H9 (cell line): Measurements from ENCODE around the gene FOXD1. TPM values are rescaled to one million over a fixed set of nuclear protein-coding genes. Genes with fewer than 3 reads are reported as not detected.

Source experiments
- DNase-seq: peaks from one replicate; pipeline ENCODE4 v3.0.0-alpha.2; 2017
- H2AFZ ChIP-seq: one replicate; pipeline ENCODE4 v1.6.1; 2013; ENCODE audit warnings: mild to moderate bottlenecking, low read length, control low read depth, moderate library complexity
- H2AK5ac ChIP-seq: 2 replicates; pipeline ENCODE4 v1.6.1; 2013; ENCODE audit warnings: low read length, control low read depth, mixed read lengths; ENCODE audit not compliant: insufficient read length
- H2BK120ac ChIP-seq: one replicate; pipeline ENCODE4 v1.6.1; 2013; ENCODE audit warnings: low read depth, mild to moderate bottlenecking, low read length, control low read depth, inconsistent platforms; ENCODE audit not compliant: poor library complexity, severe bottlenecking
- H2BK12ac ChIP-seq: 2 replicates; pipeline ENCODE4 v1.6.1; 2013; ENCODE audit warnings: low read length, control low read depth, mixed read lengths, low read depth; ENCODE audit not compliant: insufficient read length
- H2BK15ac ChIP-seq: 2 replicates; pipeline ENCODE4 v1.6.1; 2013; ENCODE audit warnings: low read depth, low read length, control low read depth
- H2BK20ac ChIP-seq: one replicate; pipeline ENCODE4 v1.6.1; 2013; ENCODE audit warnings: low read depth, mild to moderate bottlenecking, low read length, control low read depth, inconsistent platforms; ENCODE audit not compliant: poor library complexity, severe bottlenecking
- H2BK5ac ChIP-seq: 2 replicates; pipeline ENCODE4 v1.6.1; 2013; ENCODE audit warnings: low read length, control low read depth, mixed read lengths; ENCODE audit not compliant: insufficient read length
- H3K14ac ChIP-seq: 2 replicates; pipeline ENCODE4 v1.6.1; 2013; ENCODE audit warnings: low read length, control low read depth; ENCODE audit not compliant: insufficient read depth
- H3K18ac ChIP-seq: 2 replicates; pipeline ENCODE4 v1.6.1; 2013; ENCODE audit warnings: low read depth, mild to moderate bottlenecking, mixed read lengths, low read length, control low read depth; ENCODE audit not compliant: insufficient read length
- H3K23ac ChIP-seq: 2 replicates; pipeline ENCODE4 v1.6.1; 2013; ENCODE audit warnings: low read length, control low read depth, mixed read lengths, low read depth; ENCODE audit not compliant: insufficient read length
- H3K23me2 ChIP-seq: 2 replicates; pipeline ENCODE4 v1.6.1; 2013; ENCODE audit warnings: low read depth, mild to moderate bottlenecking, mixed read lengths, low read length, control low read depth; ENCODE audit not compliant: insufficient read length, poor library complexity, severe bottlenecking
- H3K27ac ChIP-seq: 2 replicates; pipeline ENCODE4 v1.5.1; 2013; ENCODE audit warnings: low read length, control low read depth, mixed read lengths, low read depth; ENCODE audit not compliant: insufficient read length
- H3K27me3 ChIP-seq: 2 replicates; pipeline ENCODE4 v1.6.1; 2013; ENCODE audit warnings: low read length, control low read depth, inconsistent platforms; ENCODE audit not compliant: insufficient read depth
- H3K4ac ChIP-seq: 2 replicates; pipeline ENCODE4 v1.6.1; 2013; ENCODE audit warnings: low read depth, mild to moderate bottlenecking, control low read depth, inconsistent platforms, low read length, moderate library complexity
- H3K4me1 ChIP-seq: 2 replicates; pipeline ENCODE4 v1.6.1; 2013; ENCODE audit warnings: low read length, control low read depth, inconsistent platforms; ENCODE audit not compliant: insufficient read depth
- H3K4me2 ChIP-seq: 2 replicates; pipeline ENCODE4 v1.6.1; 2013; ENCODE audit warnings: low read length, control low read depth, mixed read lengths; ENCODE audit not compliant: insufficient read length, insufficient read depth
- H3K56ac ChIP-seq: 2 replicates; pipeline ENCODE4 v1.6.1; 2013; ENCODE audit warnings: low read depth, mild to moderate bottlenecking, mixed read lengths, low read length, control low read depth; ENCODE audit not compliant: insufficient read length
- H3K79me1 ChIP-seq: 2 replicates; pipeline ENCODE4 v1.6.1; 2013; ENCODE audit warnings: low read depth, mild to moderate bottlenecking, moderate library complexity, low read length, control low read depth, inconsistent platforms; ENCODE audit not compliant: insufficient read depth, poor library complexity, severe bottlenecking
- H3K79me2 ChIP-seq: 2 replicates; pipeline ENCODE4 v1.6.1; 2013; ENCODE audit warnings: low read length, control low read depth, inconsistent platforms; ENCODE audit not compliant: insufficient read depth
- H3K9ac ChIP-seq: 2 replicates; pipeline ENCODE4 v1.6.1; 2013; ENCODE audit warnings: low read length, control low read depth, mixed read lengths; ENCODE audit not compliant: insufficient read length; ENCODE audit errors: extremely low read depth
- H3K9me3 ChIP-seq: one replicate; pipeline ENCODE4 v1.6.1; 2013; ENCODE audit warnings: low read depth, low read length, inconsistent platforms; ENCODE audit not compliant: control insufficient read depth
- H3T11ph ChIP-seq: one replicate; pipeline ENCODE4 v1.6.1; 2013; ENCODE audit warnings: mild to moderate bottlenecking, low read length, control low read depth, inconsistent platforms
- H4K20me1 ChIP-seq: one replicate; pipeline ENCODE4 v1.6.1; 2013; ENCODE audit not compliant: control insufficient read depth, insufficient read length, insufficient read depth
- H4K5ac ChIP-seq: 2 replicates; pipeline ENCODE4 v1.6.1; 2013; ENCODE audit warnings: low read depth, mild to moderate bottlenecking, mixed read lengths, low read length, control low read depth; ENCODE audit not compliant: insufficient read length
- H4K8ac ChIP-seq: replicated peaks from 2 replicates; pipeline ENCODE4 v1.6.1; 2013; ENCODE audit warnings: low read length, control low read depth, mixed read lengths, low read depth; ENCODE audit not compliant: insufficient read length
- H4K91ac ChIP-seq: 2 replicates; pipeline ENCODE4 v1.6.1; 2013; ENCODE audit warnings: low read depth, mild to moderate bottlenecking, moderate library complexity, mixed read lengths, low read length, control low read depth; ENCODE audit not compliant: insufficient read length
- H3K27ac Mint-ChIP-seq, 3 experiments: 2 replicates in 2 of 3; 3 replicates in 1 of 3; pipeline ENCODE4 v1.8.0; 2020 to 2021; ENCODE audit warnings: mixed read lengths in 3 of 3, mild to moderate bottlenecking in 1 of 3, moderate library complexity in 1 of 3
- H3K27me3 Mint-ChIP-seq: 2 replicates; pipeline ENCODE4 v1.8.0; 2021; ENCODE audit warnings: low read depth, mild to moderate bottlenecking, moderate library complexity, mixed read lengths
- H3K36me3 Mint-ChIP-seq, 3 experiments: 2 replicates in 2 of 3; 3 replicates in 1 of 3; pipeline ENCODE4 v1.8.0; 2020 to 2021; ENCODE audit warnings: low read depth in 3 of 3, mixed read lengths in 3 of 3; ENCODE audit not compliant: insufficient read depth in 1 of 3
- H3K4me1 Mint-ChIP-seq, 2 experiments: 2 replicates each; pipeline ENCODE4 v1.8.0; 2020; ENCODE audit warnings: mixed read lengths in 2 of 2
- H3K4me3 Mint-ChIP-seq, 2 experiments: 2 replicates in 1 of 2; 3 replicates in 1 of 2; pipeline ENCODE4 v1.8.0; 2020 to 2021; ENCODE audit warnings: mild to moderate bottlenecking in 2 of 2, mixed read lengths in 2 of 2, moderate library complexity in 1 of 2
- H3K9me3 Mint-ChIP-seq, 2 experiments: 2 replicates in 1 of 2; 3 replicates in 1 of 2; pipeline ENCODE4 v1.8.0; 2020; ENCODE audit warnings: mild to moderate bottlenecking in 2 of 2, mixed read lengths in 2 of 2, moderate library complexity in 1 of 2
- CTCF ChIP-seq: fragments of 200-600 bp; sonication (generic); conservative IDR thresholded peaks from 3 replicates; pipeline ENCODE4 v1.8.0; 2021; ENCODE audit warnings: antibody characterized with exemption, mild to moderate bottlenecking
- WGBS: extraction: QIAGEN DNeasy Blood & Tissue Kit; methylation state at CpG from one replicate; pipeline ENCODE4 v1.1.7; 2013; ENCODE audit warnings: missing lambda C conversion rate, low lambda C conversion rate, mixed read lengths; ENCODE audit not compliant: insufficient read length; ENCODE audit errors: extremely low coverage; 5-methylcytosine and 5-hydroxymethylcytosine counted together
- total RNA-seq: library from RNA; stranded (reverse); gene quantifications from 2 replicates; pipeline ENCODE4 v1.2.1, GENCODE V29; 2021

Gene FOXD1
- total RNA-seq, 1 experiment from 2014 or later: 0.20 TPM

GRCh38 chr5:73450672-73451223 is 2.2 kb upstream of the FOXD1 start:
- Histone ChIP-seq H3K27me3 (peaks cover 60% of the 10 kb centered on the region), H3K79me1 (no peaks in the 10 kb centered on the region), H3K4me2 (peak overlapping the region; percentile 76), H2BK120ac (no peak overlapping the region), H3K79me2 (no peaks in the 10 kb centered on the region), H3K9ac (no peak overlapping the region), H4K8ac (no peak overlapping the region), H3K18ac (no peak overlapping the region), H2BK5ac (no peak overlapping the region), H3K14ac (no peak overlapping the region), H3K23me2 (peaks cover 17% of the 10 kb centered on the region), H2AK5ac (no peak overlapping the region), H4K91ac (no peak overlapping the region), H4K20me1 (no peaks in the 10 kb centered on the region), H2BK12ac (no peak overlapping the region), H3K56ac (no peak overlapping the region), H2BK20ac (no peak overlapping the region), H4K5ac (no peak overlapping the region), H3T11ph (no peak overlapping the region), H3K4me1 (no peaks in the 10 kb centered on the region; the same call in 1 of the 2 replicates), H2BK15ac (no peak overlapping the region), H3K9me3 (no peaks in the 10 kb centered on the region), H3K27ac (no peak overlapping the region), H3K4ac (no peak overlapping the region), H3K23ac (no peak overlapping the region), H2AFZ (no peak overlapping the region)
- peak; percentile 45 for DNase-seq
- no CpG with 5 or more reads among the region's 27 CpGs for WGBS
- peaks cover 0 to 5% of the 10 kb centered on the region in 2 experiments; a peak in 1 of 5 replicates for H3K9me3 Mint-ChIP-seq
- no peak for TF ChIP-seq CTCF
- H3K4me3 Mint-ChIP-seq: peak overlapping the region; percentile 38 to 78
- peaks cover 0 to 3% (median 0%) of the 10 kb centered on the region in 3 experiments; a peak in 2 of 7 replicates for H3K36me3 Mint-ChIP-seq
- H3K27me3 Mint-ChIP-seq: peaks cover 78% of the 10 kb centered on the region
- H3K27ac Mint-ChIP-seq: no peak overlapping the region
- H3K4me1 Mint-ChIP-seq: peaks cover 21 to 32% of the 10 kb centered on the region in 2 experiments
